G401.6 (cell line): ENCODE data around the gene ANO6.
"Not testable (repeated sequence)": the region's sequence is repeated elsewhere in the genome, so short reads cannot be mapped to it uniquely, and the experiment has no call there.

Source experiments
- FAIRE-seq: peaks from 2 replicates; lab custom pipeline; 2012; peaks lifted over from hg19 to GRCh38; lab: Jason Lieb, UNC

Gene ANO6

DNA sequence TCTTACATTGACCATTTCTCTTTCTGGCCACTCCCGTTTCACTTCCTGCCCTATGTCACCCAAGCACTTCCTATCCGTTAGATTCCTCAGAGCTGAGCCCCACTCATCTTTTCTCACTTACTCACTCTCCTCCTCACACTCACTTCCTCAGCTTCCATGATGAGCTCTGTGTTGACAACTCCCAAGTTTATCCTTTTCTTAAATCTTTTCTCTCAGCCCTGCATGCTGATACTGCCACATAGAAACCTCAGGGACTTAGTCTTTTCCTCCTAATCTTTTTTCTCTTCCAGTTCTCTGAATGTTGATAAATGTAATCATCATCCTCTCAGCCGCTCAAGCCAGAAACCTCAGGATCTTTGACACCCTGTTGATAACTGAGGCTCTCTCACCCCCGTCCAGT is 99.6 kb downstream of the ANO6 start:
- no peak for FAIRE-seq

DNA sequence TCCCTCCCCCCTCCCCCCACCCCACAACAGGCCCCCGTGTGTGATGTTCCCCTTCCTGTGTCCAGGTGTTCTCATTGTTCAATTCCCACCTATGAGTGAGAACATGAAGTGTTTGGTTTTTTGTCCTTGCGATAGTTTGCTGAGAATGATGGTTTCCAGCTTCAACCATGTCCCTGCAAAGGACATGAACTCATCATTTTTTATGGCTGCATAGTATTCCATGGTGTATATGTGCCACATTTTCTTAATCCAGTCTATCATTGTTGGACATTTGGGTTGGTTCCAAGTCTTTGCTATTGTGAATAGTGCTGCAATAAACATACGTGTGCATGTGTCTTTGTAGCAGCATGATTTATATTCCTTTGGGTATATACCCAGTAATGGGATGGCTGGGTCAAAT is 101.4 kb downstream of the ANO6 start:
- FAIRE-seq: not testable (repeated sequence)

DNA sequence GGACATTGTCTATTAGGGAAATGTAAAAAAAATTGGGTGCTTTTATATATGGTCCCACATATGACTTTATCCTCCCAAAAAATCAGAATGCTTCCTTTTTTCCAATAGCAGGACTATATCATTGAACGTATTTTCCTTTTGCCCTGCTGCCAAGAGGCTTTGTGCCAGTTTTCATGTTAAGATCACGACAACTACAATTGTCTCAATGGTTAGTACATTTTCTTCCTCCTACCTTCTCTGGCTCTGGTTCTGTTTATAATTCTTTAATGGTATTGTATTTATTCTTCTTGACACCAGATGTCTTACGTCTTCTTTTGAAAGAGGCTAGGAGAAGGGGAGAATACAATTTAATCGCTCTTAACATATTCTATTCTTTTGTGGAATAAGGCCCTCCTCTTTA is 106.9 kb downstream of the ANO6 start:
- FAIRE-seq: no peak

DNA sequence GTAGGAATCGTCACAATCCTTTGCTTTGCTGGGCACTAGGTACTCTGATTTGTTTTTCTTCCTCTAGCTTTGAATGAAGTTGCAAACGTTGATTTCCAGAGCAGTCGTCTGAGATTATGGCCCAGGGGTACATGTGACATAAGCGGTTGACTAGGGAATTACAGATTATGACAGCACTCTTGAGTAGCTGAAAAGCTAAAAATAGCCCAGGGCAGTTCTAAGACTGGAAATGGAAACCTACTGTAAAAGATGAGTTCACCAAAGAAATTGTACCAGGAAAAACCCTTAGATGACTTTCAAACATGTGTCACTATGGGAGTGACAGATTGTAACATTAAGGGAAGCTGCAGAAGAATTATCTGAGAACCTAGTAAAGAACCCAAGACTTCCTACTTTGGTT is 108.5 kb downstream of the ANO6 start:
- no peak for FAIRE-seq

DNA sequence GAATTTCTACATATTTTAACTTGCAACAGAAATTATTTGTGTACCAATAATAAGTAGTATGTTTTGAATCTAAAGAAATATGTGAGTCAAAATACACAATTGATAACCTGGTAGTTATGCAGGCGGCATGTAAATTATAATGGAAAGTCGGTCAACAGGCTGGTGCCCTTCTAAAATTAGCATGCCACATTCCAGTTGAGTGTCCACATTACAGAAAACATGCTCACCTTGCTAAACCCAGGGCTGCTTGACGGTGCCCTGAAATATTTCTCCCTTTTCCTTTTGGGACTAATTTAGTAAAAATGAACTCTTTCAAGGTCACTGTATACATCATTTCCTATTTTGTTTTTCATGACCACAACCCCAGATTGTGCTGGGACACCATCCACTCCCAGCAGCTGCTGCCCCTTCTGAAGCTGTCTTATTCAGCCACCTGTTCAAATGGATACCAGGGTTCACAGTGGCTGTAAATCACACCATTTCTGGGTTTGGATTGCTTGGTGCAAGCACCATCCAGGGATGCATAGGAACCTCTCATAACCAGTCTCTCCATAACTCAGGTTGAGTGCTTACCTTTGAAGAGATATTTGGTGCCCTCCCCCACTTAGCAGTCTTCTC is 110.6 kb downstream of the ANO6 start:
- no peak for FAIRE-seq

DNA sequence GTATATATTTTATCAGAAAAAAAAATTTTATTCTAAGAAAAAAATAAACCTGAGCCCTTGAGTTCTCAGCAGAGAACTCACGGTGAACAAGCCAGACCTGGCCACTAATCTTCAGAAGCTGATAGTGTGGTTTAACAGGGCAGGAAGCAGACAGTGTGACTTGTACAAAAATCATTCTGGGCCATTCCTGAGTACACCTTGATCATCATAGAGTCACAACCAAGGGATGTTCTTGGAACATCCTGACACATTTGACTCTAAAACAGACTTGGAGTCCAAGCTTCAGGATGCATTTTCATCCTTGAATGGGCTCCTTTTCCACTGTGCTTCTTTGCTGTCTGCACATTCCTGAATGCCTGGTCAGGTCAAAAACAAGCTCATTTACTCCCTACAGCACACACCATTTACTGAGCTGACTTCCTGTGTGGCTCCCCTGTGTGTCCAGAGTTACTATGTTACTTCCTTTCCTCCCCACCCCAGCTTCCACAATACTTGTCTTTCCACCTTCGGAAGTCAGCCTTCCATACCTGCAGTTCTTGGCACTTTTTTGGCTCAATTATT is 112.0 kb downstream of the ANO6 start:
- no peak for FAIRE-seq

DNA sequence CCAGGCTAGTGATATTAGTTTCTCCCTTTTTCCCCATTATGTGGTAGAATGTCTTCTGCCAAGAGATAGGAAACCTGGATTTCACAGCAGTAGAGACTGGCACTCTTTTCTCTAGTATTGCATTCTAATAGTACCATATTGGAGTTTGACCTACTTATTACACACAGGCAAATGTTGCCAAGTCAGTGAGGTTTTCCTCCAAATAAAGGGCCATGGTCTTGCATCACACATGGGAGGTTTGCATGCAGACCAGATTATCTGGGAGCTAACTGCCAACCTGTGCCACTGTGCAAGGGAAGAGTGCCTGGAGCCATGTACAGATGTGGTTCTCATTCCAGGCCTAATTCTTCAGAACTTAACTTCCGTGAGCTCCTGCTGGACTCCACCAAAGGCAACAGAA is 113.3 kb downstream of the ANO6 start:
- no peak for FAIRE-seq

DNA sequence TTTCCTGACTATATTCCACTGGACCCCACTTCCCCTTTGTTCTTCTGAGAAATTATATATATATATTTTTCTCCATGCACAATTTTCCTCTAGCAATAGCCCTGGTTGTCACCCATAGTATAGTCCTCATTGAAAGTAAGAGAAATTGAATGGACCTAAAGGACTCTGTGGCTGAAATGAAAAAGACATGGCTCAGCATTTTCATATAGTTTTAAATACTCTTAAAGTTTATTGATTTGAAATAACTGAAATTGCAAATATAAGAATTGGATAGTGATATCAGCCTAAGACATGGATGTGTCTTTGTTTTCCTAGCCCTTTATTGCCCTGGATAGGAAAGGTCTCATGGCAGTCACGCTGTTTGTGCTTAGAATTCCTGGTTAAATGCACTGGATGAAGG is 113.8 kb downstream of the ANO6 start:
- no peak for FAIRE-seq

DNA sequence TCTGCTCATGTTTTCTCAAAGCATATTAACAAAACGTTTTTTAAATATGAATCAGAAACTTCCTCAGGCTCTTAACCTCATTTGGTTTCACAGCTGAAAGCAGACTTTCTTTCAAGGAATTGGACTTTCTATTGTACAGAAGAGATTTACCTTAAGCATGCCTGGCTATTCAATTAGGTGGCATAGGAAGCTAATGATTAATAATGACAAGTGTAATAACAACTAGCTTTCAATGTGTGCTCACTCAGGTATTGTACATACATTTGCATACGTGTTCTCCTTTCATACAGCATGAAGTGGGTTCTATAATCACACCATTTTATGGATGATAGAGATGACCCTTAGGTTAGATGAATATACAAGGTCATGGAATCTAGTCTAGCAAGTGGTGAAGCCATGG is 115.7 kb downstream of the ANO6 start:
- FAIRE-seq: no peak

DNA sequence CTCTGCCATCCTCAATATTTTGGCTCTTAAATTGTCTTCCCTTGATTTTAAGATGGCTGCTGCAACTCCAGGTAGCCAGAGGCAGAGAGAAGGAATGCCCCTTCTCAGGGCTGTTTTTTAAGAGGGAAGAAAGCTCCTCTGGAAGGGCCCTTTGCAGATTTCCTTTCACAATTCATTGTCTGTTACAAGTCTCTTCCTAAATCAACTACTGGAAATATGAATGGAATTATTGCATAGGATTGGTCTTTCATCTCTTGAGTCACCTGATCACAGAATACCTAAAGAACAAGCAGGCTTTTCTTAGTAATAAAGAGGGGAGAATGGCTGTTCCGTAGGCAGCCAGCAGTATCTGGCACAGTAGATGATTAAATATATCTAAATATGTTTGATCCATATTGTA is 118.5 kb downstream of the ANO6 start:
- no peak for FAIRE-seq

DNA sequence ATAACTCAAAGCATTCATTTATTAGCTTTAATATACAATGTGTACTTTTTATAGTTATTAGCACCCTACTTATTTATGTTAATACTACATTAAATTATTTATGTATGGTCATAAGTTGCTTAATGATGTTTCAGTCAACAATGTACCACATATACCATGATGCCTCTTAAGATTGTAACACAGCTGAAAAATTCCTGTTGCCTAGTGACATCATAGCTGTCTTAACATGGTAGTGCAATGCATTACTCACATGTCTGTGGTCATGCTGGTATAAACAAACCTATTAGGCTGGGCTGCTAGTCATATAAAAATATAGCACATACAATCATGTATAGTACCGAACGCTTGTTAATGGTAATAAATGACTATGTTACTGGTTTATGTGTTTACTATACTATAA is 120.4 kb downstream of the ANO6 start:
- FAIRE-seq: no peak

DNA sequence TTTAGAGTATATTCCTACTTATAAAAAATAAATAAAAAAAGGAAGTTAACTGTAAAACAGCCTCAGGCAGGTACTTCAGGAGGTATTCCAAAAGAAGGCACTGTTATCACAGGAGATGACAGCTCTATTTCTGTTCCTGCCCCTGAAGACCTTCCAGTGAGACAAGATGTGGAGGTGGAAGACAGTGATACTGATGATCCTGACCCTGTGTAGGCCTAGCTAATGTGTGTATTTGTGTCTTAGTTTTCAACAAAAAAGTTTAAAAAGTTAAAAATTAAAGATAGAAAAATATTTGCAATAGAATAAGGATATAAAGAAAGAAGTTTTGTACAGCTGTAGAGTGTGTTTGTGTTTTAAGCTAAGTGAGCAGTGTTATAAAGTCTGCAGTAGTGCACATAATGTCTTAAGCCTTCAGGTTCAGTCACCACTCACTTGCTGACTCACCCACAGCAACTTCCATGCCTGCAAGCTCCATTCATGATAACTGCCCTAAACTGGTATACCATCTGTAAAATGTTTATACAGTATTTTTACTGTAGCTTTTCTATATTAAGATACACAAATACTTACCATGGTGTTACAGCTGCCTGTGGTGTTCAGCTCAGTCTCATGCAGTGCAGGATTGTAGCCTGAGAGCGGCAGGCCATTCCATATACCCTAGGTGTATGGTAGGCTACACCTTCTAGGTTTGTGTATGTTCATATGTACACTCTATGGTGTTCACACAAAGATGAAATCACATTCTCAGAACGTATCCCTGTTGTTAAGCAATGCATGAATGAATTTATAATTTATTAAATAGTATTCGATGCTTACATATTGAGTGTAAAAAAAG is 121.1 kb downstream of the ANO6 start:
- FAIRE-seq: no peak

DNA sequence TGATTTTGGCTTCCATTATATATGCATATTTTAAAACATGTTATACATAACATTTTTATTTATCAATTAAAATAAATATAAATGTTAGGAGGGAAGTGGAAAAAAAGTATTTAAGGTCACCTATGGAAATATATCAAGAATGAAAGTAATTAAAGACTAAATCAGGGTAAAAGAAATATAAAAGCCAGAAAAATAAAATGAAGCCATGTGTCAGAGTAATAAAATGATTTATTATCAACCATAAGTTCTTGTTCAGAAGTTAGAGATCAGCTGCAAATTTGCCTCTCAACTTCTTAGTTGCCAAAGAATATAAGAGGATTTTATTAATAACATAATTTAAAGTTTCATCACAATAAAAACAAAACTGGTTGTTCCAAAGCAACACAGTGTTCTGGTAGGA is 121.9 kb downstream of the ANO6 start:
- FAIRE-seq: peak; percentile 6

DNA sequence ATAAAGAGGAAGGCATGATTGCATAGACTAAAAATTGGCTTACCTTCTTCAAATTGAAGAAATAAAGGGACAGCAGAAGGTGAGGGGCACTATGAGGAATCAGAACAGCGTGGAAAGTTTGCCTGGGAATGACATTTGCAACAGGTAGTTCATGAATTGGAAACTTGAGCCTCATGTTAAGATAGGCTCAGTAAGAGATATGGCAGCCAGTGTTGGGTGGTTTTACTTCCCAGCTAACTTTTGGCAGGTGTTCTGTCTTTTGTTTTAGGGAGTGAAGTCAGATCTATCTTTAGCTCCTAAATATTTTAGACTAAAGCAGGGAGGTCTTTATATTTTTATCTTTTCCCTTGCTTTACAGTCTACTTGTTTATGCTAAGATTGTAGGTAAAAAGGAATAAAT is 122.4 kb downstream of the ANO6 start:
- no peak for FAIRE-seq

DNA sequence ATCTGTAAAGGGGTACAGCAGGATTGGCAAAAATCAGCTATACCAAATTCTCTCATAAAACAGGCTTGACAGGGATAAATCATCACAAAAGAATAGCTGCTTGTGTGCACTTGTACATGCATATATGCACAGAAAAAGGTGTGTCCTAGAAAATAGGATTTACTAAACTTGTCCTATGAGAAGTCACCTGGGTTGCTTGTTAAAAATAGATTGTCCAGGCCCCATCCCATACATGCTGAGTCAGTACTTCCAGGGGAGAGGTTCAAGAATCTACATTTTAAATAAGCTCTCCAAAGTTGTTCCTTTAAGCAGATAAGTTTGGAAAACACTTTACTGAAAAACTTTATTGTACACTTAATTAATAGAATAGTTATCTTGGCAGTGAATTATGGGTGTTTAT is 123.1 kb downstream of the ANO6 start:
- no peak for FAIRE-seq

DNA sequence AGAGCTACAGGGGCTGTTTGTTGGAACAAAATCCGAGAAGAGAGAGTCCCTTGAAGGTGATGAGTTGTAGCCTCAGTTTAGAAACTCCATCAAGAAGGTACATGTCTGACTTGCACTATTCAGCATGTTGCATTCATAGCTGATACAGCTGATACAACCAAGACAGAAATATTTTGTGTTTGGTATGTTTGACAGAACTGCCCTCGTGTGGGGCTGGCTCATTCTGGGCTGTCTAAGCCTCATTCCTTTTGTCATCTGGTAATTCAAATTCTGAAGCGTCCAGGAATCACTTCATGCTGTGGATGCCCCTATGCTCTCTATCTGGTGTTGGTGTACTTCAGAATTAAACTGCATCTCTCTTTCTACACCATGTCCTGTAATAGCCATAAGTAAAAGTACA is 126.3 kb downstream of the ANO6 start:
- FAIRE-seq: no peak

DNA sequence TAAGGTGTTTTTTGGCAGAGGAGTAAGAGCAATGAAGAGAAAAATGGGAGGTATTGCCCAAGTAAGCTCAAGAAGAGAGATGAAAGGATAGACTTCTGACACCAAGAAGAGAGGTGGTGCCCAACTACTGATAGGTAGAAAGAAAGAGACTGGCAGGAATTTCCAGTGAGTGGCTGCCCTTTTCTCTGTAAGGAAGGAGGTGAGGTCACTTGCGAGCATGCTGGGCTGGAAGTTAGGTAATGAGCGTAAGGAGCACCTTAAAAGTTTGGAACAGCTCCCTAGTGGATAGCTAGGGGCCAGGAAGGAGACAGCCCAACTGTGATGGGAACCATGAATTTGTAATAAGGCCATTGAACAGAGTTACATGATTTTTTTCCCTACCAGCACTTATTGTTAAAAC is 127.0 kb downstream of the ANO6 start:
- FAIRE-seq: no peak

DNA sequence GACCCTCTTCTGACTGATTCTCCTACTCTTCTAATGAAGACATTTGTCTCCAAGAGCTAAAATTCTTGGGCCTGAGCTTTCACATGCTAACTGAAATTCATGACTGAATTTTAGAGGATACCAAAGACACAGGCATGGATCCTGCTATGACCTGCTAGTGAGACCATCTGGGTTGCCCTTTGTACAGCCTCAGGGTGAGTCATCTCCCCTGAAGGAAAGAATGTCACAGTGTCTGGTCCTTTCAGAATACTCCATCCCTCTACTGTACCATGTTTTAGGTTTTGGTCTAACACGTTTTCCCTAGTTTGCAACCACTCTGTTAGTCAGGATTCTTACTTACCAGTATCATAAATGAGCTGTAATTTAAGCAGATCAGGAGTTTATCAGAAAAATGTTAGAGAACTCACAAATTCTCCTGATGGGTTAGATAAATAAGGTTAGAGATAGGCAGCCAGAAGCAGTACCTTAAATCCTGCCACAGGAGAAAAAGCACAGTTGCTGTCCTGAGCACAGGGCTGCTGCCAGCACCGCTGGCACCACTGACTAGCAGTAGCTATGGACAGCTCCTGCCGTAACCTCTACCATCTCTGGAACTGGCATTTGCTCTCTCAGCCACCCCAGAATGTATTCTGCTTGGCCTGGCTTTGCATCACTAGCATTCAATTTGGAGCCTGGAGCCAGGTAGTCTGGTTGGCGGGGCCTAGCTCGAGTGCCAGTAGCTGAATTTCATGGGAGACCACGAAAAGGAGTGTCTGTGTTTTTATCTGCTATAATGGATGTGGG is 127.6 kb downstream of the ANO6 start:
- FAIRE-seq: no peak

DNA sequence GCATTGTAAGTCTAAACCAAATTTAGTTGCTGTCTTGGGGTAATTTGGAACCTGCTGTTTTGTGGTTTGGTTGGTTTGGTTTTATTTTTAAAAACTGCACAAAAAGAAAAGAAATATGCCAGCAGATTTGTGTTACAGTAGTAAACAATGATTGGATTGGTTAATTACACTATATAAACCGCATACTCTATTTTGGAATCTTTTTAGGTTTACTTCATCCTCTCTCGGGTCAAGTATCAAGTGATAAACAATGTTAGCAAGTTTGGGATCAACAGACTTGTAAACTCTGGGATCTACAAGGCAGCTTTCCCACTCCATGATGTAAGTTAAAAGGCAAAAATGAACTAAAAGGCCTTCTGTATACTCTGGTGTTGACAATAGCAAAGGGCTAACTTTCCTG is 132.4 kb downstream of the ANO6 start:
- FAIRE-seq: no peak

DNA sequence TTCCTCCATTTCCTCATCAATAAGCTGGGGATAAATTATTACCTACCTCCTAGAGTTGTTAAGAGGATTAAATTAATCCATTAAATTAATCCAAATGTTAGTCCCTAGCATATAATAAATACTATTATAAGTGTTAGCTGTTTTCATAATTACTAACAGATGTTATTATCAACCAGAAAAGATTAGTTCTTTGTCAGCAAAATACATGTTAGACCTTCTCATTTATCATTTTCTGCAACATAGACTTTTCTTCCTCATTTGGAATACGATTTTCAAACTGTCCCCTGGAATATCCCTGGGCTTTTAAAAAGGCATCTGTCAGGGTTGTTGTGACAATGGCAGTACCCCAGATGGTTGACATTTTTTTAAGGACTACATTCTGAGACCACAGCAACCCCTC is 133.1 kb downstream of the ANO6 start:
- FAIRE-seq: no peak

DNA sequence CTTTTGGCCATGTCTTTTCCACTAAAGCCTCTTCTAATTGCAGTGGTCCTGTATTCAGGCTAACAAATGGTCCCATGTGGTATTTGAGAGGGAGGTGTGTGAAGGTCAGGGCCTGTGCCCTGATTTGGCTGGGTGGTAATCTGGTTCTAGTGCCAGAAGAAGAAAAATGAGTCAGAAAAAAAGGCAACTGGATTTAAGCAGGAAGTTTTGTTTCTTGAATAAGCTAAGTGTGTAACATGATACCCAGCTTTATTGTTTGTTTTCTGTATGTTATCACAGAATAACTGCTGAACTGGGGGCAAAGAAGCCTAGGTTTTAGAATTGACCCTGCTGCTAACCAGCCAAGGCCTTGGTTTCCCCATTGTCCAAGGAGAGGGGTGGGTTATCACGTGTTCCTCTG is 134.0 kb downstream of the ANO6 start:
- FAIRE-seq: no peak

DNA sequence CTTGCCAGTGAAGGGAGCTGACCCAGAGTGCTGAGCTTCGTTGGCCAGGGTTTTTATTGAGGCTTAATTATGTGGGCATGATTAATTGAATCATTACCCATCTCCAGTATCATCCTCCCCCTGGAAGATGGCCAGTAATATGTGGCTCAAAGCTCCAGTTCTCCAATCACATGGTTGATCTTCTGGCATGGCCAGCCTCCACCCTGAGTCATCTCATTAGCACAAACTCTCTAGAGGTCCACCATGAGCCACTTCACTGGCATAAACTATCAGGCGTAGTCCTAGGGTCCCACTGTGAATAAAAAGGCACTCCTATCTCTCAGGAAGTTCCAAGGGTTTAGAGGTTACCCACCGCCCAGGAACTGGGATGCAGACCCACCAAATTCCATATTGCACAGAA is 135.0 kb downstream of the ANO6 start:
- FAIRE-seq: no peak
